Measurements from ENCODE around the gene NTRK1.

- TF ChIP-seq MAX (IDR thresholded peaks at IDR 0.05; ENCODE audit: low read depth) (no peak), CTCF (IDR thresholded peaks at IDR 0.05) (no peak), TCF12 (IDR thresholded peaks at IDR 0.05) (peak; percentile 66), POLR2AphosphoS5 (IDR thresholded peaks at IDR 0.05; ENCODE audit: low read depth, low read length) (no peak), JUND (IDR thresholded peaks at IDR 0.05) (no peak), YY1 (IDR thresholded peaks at IDR 0.05; ENCODE audit: low read depth) (no peak), CHD2 (IDR thresholded peaks at IDR 0.05; ENCODE audit: low read length, partially characterized antibody) (peak; percentile 87), USF1 (IDR thresholded peaks at IDR 0.05; ENCODE audit: borderline replicate concordance, low read depth) (no peak), EZH2phosphoT487 (IDR thresholded peaks at IDR 0.05; ENCODE audit: borderline replicate concordance, low read depth) (no peak), RFX5 (IDR thresholded peaks at IDR 0.05; ENCODE audit: low read length) (no peak)
- TF ChIP-seq, protein P1, sequence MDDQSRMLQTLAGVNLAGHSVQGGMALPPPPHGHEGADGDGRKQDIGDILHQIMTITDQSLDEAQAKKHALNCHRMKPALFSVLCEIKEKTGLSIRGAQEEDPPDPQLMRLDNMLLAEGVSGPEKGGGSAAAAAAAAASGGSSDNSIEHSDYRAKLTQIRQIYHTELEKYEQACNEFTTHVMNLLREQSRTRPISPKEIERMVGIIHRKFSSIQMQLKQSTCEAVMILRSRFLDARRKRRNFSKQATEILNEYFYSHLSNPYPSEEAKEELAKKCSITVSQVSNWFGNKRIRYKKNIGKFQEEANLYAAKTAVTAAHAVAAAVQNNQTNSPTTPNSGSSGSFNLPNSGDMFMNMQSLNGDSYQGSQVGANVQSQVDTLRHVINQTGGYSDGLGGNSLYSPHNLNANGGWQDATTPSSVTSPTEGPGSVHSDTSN (IDR thresholded peaks at IDR 0.05): 0 out of 2 replicates have a peak, but pooled peaks have one; percentile 19
Observed at GRCh38 chr1:156852418-156852874, 8.2 kb upstream of the NTRK1 start.
